ENCODE data around the gene CLBA1. TPM values are rescaled to one million over a fixed set of nuclear protein-coding genes. Genes with fewer than 3 reads are reported as not detected.

Gene CLBA1
- total and polyA plus RNA-seq, 9 of the 15 experiments (the other 6 are each of a cell fraction or from before 2014, with no cell fraction given) = 0.04 to 3.9 (median 2.6) TPM

DNA sequence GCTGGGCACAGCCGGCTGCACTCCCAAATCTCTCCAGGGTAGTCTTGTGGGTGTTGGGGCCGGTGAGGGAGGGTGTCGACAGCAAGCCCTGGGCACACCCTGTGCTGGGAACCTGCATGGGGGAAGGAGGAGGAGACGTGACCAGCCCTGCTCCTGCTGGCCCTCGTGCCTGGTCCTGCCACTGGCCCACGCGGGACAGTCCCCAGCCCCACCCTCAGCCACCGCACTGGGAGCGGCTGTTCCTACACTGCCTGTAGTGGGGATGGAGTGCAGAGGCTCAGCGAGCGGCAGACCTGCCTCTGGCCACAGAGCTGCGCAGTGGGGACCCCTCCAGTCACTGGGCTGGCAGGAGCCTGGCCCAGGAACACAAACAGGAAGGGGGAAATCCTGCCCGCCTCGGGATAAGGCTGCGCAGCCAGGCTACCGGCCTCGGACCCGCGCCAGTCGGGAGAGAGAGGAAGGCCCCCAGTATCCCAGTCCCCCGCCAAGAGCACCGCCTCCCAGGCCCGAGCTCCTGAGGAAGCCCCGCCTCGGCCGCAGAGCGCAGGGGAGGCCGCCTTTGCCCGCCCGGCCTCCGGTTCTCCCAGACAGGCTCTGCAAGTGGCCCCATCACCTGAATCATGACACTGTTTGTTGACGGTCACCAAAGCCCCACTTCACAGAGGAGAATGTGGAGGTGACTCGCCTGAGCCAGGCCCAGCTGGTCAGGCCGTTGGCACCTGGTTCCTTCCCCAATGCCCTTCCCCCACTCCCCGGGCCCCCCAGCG, 18.0 kb upstream of the CLBA1 start:
- no peak overlapping the region for H3K4me3 ChIP-seq
- no peak for TF ChIP-seq RB1 (IDR thresholded peaks at IDR 0.05; ENCODE audit: low read depth)
- no peak for TF ChIP-seq ZNF695 (CRISPR knock-in tag; IDR thresholded peaks at IDR 0.05)
- TF ChIP-seq SP1 (CRISPR knock-in tag; IDR thresholded peaks at IDR 0.05) = no peak
- TF ChIP-seq CREBBP (IDR thresholded peaks at IDR 0.05; ENCODE audit: low read depth, low read length) = no peak
- TF ChIP-seq, protein P1, sequence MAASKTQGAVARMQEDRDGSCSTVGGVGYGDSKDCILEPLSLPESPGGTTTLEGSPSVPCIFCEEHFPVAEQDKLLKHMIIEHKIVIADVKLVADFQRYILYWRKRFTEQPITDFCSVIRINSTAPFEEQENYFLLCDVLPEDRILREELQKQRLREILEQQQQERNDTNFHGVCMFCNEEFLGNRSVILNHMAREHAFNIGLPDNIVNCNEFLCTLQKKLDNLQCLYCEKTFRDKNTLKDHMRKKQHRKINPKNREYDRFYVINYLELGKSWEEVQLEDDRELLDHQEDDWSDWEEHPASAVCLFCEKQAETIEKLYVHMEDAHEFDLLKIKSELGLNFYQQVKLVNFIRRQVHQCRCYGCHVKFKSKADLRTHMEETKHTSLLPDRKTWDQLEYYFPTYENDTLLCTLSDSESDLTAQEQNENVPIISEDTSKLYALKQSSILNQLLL (CRISPR knock-in tag; IDR thresholded peaks at IDR 0.05; ENCODE audit: borderline replicate concordance) = no peak
- no peak for TF ChIP-seq RBM22 (IDR thresholded peaks at IDR 0.05; ENCODE audit: low read depth, low read length, poor library complexity, severe bottlenecking)
- WGBS (ENCODE audit: insufficient coverage, low coverage, missing lambda C conversion rate) = 4% methylated on average over 19 of the region's 36 CpGs
- no peaks in the 10 kb centered on the region for H3K9me3 ChIP-seq (replicated peaks; ENCODE audit: control insufficient read depth, insufficient read depth, low read depth, low read length)
- H3K36me3 ChIP-seq (ENCODE audit: control insufficient read depth, insufficient read depth, low read length) = no peaks in the 10 kb centered on the region
- no peak overlapping the region for H3K4me2 ChIP-seq (ENCODE audit: insufficient read depth, low read length)
- in situ Hi-C loops (cut with MboI) (no loop called here), intact Hi-C loops (cut with micrococcal nuclease) (no loop called here)
- H3K4me1 ChIP-seq (replicated peaks in 1 of 2; ENCODE audit: control insufficient read depth in 2 of 2, insufficient read depth in 2 of 2, low read length in 2 of 2) = peaks cover 0 to 47% of the 10 kb centered on the region in 2 experiments; a peak in 3 of 5 replicates
- no peaks in the 10 kb centered on the region for H3K9me1 ChIP-seq (ENCODE audit: control insufficient read depth, insufficient read depth, low read length)
- peak; percentile 39 for ATAC-seq
- H3K27ac ChIP-seq (ENCODE audit: extremely low read depth, low read depth, low read length) = no peak overlapping the region
- no peak for FAIRE-seq
- no peak for DNase-seq (ENCODE audit: extremely low read depth in 1 of 4, low spot score in 3 of 4)
- H4K20me1 ChIP-seq (replicated peaks; ENCODE audit: control insufficient read depth, insufficient read depth, low read length) = peaks cover 6% of the 10 kb centered on the region; the same call in 1 of the 2 replicates
- no peak overlapping the region for H2AFZ ChIP-seq (ENCODE audit: low read depth, low read length)
- no TSS peak for BruUV-seq (replicated peaks)
- no peaks in the 10 kb centered on the region for H3K79me2 ChIP-seq (ENCODE audit: control insufficient read depth, insufficient read depth, low read length)
- POLR2A ChIA-PET = interaction anchor here (0.6 kb wide), 2 partner anchors 100 to 358 kb away, joined by 3 to 4 read pairs; no protein-coding TSS in a partner anchor
- H3K9ac ChIP-seq (ENCODE audit: insufficient read depth in 1 of 2, low read depth in 2 of 2, low read length in 2 of 2) = no peak overlapping the region; a peak in 1 of 4 replicates
- CTCF ChIA-PET (ENCODE audit: low intra/inter-chr PET ratio) = no interaction called here
- peaks cover 5 to 34% of the 10 kb centered on the region in 2 experiments; a peak in 2 of 5 replicates for H3K27me3 ChIP-seq (ENCODE audit: control insufficient read depth in 2 of 2, insufficient read depth in 2 of 2, low read length in 2 of 2)

Measured in K562 (cell line).